Measurements from ENCODE around the gene GNAL.

GNAL gene

DNA sequence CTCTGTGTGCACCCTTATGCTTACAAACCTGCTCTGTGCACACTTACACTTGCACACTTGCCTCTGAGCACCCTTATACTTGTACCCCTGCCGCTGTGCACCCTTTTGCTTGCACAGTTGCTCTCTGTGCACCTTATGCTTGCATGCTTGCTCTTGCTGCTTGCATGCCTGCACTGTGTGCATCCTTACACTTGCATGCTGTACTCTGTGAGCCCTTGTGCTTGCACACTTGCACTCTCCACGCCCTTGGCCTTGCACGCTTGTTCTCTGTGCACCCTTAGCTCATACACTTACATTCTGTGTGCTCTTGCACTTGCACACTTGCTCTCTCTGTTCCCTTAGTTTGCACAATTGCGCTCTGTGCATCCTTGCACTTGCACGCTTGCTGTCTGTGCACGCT is 78.3 kb downstream of the GNAL start:
- DNase-seq (ENCODE audit: low read depth) = no peak

DNA sequence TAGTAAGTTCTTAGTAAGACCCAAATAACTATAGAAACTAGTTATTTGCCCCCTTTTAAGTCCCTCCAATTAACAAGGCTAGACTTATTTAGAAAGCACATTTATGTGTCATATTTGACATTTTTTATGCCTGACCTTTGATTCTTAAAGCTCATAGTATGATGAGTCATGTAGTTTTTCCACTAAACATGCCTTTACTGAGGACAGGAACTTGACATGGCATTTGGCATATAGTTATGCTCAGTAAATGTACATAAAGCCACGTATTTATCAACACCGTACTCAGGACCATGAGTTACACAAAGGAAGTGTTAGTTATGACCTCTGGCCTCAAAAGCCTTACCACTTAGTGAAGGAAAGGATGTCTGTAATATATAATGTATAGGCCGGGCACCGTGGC is 78.9 kb downstream of the GNAL start:
- no peak for DNase-seq (ENCODE audit: low read depth)

DNA sequence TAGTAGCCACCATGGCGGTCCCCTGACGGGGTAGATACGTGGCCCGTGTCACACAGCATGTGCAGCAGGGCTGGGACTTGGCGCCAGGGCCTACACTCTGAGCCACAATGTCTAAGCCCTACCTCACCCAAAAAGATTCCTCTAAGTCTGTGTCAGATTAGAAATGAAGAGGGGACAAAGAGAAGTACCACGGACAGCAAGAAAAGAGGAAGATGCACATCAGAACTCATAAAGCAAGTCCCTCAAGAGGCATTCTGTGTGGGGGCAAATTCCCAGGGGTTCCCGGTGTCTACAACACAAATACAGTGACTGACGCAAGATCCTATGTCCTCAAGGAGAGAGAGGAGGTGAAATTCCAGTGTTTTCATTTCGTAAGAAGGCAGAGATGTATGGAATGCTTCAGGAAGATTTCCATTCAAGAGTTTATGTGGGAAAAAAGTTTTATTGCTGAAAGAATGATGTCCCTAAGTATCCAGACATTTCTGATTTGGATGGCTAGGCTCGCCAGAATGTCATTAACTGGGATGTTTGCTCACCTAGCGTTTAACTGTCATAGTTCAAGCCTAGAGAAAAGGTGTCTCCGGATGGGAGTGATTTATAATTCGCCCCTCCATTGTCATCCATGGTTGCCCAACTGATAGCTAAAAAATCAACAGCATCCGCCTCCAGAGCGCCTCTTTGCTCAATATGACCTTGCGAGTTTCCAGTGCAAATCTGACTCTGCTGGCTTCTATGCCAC is 86.5 kb downstream of the GNAL start:
- no peak for DNase-seq (ENCODE audit: low read depth)

DNA sequence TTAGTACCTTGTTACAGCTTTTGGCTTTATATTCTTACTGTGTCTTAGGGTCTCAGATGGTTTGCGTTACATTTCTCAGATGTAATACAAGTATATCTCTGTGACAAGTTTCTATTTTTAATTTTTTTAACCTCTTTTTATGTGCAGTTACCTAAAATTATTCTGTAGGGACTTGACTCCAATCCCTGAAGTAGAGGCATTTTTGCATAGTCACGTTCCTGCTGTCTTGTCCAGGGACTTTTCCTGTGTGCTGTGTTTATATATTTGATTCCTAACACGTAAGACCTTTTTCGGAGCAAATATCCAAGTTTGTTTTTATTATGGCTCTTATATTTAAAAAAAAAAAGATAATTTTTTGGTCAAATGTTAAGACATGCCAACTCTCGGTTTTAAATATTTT is 91.0 kb downstream of the GNAL start:
- DNase-seq (ENCODE audit: low read depth) = no peak

DNA sequence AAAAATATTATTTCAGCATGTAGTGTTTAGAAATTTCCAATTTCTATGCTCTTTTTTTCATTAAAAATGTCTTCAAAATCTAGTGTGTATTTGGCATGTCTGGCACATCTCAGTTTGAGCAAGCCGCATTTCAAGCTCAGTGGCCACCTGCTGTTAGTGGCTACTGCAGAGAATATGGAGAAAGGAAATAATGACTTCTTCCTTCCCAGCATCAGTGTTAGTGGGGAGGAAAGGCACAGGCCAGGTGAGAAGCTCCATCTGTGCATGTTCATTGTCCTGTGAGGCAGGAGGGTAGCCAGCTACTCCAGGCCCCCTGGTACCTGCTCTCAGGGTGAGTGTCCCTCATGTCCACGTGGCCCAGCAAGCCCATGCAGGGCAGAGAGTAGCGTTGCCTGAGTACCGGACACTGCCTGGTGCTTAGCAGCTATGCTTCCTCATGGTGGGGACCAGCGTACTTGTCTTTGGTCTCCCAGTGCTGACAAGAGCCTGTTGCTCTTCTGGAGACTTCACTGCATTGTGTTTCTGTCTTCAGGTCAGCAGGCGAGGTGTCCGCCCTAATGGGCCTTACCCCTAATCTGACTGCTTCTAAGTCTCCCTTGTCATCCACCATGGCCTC is 94.8 kb downstream of the GNAL start:
- no peak for DNase-seq (ENCODE audit: low read depth)

DNA sequence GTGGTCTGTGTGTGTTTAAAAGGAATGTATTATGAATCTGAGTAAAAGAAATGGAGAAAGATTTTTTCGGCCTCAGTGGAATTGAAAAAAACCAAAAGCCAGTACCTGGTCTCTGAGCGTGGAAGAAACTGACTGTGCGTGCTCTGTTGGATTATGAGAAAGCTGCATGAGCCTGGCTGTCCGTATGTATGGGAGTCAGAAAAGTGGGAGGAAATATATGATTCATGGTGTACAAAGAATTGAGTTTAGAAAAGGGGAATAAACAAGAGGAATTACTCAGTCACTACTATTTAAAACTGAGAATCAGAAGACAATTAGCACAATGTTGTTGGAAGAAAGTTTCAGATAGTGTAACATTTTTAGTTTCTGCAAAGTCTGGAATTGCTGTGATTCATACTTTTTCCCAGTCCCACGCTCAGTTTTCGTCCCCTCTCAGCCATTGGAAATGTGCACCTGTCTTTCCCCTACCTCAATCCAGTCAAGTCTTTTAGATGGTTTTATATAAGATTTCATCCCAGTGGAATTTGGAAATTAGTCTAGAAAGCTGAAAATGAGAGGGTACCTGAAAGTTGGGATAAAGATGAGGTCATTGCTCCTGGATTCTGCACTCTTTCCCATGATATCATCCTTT is 95.7 kb downstream of the GNAL start:
- DNase-seq (ENCODE audit: low read depth) = no peak

DNA sequence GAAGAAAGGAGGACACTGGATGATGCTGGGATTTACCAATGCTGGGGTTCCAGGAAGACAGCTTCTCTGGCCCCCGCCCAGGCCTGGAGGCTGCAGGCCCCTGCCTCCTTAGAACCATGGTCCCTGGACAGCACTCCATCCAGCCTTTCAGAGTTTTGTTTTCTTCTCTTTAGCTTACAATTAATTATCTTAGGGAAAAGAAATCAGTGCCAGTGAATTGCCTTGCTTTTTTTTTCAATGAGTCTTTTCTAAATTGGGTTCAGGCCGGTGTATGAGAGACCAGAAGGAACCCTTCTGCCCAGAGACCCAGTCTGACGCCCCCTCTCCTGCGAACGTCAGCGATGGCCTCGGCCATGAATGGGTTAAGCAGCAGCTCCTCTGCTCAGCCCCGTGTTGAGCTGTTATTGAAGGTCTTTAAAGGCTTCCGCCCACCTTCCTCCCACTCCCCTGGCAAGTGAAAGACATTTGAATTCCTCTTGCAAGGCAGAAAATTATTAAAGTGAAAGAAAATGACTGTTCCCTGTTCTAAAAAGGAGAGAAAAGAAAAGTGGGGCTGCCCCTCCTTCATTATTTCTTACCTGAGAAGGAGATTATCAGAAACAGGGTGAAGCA is 96.5 kb downstream of the GNAL start:
- DNase-seq (ENCODE audit: low read depth) = no peak

DNA sequence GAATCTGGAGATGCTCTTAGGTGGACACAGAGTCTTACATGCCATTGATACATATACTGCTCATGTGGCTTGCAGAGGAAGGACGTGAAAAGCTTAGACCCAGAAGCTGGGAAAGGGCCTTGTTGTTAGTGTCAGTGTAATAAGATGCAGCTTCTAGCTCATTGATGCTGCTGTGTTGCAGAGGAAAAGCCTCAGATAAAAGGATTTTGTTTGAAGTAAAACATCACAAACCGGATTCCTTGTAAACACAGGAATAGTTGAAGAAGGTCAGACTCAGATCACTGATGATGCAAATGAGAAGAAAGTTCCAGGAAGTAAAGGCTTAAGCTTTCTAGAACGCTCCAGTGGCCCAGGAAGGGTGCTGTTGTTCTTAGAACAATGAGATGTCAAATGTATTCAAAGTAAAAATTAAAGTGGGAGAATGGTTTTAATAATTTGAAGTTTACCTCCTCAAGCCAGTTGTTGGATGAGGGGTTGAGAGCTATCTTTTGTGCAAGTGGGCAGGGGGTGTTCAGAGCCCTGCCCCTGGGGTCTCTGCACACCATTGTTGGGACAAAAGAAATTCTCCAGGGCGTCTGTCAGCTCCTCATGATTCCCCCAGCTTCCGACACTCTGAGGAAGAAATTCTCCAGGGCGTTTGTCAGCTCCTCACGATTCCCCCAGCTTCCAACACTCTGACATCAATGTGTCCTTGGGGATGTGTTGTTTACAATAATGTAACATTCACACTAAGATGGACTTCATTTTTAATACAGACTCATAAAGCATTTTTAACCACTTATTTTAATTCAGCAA is 100.8 kb downstream of the GNAL start:
- DNase-seq (ENCODE audit: low read depth) = no peak

DNA sequence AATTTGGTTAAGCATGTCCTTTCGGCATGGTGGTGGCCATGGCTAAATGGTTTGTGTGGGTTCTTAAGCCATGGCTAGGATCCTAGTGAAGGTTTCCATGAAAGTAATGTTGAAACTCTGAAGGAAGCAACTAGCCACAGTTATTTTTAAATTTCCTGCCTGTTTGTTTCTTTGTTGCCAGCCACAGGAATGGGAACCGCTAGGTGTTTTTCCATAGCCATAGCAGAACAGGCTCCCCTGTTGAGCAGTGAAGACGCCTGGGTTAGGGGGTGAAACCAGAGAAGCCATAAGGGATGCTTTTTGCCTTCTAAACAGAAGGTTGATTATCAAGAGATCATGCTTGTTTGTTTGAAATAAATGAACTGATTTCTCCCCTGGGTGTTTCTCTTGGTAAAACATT is 102.1 kb downstream of the GNAL start:
- no peak for DNase-seq (ENCODE audit: low read depth)

DNA sequence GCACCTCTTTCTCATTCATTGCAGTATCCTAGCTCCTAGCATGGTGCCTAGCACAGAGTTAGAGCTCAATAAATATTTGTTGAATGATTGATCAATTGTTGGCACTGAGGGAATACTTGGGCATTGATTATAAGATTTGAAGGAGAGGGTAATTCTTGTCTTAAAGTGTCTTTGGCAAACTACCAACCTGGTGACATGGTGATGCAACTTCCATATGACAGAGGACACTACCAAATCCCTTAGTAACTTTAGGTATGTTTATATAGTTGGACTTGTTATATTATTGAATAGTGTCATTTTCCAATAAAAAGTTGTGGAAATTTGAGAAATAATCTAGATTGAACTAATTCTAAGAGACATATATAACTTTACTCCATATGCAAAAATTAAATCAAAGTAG is 103.6 kb downstream of the GNAL start:
- DNase-seq (ENCODE audit: low read depth) = no peak

DNA sequence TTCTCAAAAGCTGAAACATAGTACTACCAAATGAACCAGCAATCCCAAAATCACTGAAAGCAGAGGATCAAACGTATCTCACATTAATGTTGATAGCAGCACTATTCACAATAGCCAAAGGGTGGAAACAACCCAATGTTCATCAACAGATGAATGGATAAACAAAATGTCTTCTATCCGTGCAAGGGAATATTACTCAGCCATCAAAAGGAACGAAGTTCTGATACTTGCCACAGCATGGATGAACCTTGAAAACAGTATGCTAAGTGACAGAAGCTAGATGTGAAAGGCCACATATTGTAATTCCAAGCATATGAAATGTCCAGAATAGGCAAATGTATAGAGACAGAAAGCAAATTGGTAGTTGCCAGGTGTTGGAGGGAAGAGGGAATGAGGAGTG is 105.1 kb downstream of the GNAL start:
- no peak for DNase-seq (ENCODE audit: low read depth)

DNA sequence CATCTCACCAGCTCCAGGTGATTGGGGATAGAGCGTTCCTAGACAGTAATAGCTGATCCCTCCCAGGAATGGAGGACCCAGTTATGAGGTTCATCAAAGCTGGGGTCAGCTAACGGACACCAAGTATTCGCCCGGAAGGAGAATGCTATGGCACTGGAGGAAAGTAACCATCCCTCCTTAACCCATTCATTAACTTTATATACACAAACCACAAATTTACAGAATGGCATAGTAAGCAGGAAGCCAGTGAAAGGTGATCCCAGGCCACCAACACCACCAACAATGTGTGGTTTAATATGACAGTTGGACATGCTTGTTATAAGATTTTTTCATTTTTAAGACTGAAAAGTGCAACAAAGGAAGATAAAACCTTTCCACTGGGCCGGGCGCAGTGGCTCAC is 106.9 kb downstream of the GNAL start:
- no peak for DNase-seq (ENCODE audit: low read depth)

DNA sequence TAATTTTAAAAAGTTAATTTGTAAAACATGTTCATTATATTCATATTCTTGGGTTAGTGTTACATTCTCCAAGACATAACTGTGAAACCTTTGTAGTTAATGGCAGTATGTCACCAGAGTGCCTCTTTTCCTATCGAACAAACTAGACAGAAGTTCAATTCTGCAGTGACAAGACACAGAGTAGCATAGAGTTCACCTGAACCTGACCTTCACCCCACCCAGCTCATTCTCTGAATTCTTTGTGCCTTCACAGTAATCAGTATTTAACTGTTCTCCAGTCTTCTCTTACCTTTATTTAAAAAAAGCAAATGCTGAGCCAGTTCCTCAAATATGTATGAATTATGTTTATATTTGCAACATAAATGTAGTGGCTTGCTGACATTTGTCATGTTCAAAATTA is 109.2 kb downstream of the GNAL start:
- no peak for DNase-seq (ENCODE audit: low read depth)

DNA sequence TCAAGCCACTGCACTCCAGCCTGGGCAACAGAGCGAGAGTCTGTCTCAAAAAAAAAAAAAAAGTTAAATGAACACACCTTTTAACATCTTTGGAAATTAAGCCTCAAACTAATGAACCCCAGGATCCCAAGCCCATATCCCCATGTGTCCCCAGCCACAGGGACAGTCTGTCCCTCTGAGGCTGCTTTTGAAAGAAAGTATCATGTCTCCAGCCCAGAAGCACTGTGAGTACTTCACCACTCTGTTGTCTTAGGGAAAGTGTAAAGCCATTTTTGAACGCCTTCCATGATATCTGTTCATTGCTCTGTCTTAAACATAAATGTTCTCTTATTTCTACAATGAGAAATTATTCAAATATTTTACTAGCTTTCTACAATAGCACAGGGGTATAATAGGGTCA is 110.0 kb downstream of the GNAL start:
- DNase-seq (ENCODE audit: low read depth) = no peak

DNA sequence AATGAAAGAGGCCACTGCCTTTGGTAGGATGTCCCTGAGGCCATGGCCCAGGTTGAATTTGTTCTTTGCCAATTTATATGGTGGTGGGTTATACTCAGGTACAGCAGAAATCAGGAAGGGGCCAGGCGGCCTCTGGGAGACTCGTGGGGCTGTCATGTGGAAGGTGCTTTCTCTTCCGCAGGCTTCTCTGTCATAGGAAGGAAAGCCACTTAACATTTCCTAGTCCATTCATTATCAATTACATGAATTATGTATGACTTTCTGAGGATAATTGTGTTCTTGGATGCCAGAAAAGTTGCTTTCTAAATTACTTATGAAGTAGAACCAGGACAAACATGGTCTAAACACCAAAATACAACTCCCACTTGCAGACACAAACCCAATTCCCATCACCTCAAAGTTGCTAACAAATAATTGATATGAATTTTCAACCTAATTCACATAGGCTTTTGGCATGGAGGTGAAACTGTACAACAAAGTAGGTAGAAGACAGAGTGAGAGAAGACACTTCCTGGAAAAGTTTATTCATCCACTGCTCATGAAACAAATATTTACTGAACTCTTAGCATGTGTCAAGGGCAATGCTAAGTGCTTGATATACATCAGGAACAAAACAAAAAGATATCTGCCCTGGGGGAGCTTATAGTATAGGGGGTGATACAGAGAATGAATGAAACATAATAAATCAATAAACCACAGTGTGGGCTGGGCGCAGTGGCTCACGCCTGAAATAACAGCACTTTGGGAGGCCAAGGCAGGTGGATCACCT is 111.7 kb downstream of the GNAL start:
- no peak for DNase-seq (ENCODE audit: low read depth)

DNA sequence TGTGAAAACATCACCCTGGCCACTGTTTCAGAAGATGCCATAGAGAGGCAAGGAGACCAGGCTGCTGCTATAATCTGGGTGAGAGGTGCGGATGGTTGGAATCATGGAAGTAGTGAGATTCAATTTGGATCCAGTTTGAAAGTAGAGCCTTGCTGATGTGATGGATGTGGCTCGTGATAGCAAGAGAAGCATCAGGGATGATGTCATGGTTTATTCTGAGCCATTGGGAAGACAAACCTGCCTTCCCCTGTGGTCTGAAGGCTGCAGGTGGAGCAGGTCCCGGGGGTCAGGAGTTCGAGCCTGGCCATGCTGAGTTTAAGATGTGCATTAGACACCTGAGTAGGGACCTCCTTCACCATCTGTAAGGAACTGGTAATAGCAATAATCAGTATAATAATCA is 112.5 kb downstream of the GNAL start:
- DNase-seq (ENCODE audit: low read depth) = no peak

DNA sequence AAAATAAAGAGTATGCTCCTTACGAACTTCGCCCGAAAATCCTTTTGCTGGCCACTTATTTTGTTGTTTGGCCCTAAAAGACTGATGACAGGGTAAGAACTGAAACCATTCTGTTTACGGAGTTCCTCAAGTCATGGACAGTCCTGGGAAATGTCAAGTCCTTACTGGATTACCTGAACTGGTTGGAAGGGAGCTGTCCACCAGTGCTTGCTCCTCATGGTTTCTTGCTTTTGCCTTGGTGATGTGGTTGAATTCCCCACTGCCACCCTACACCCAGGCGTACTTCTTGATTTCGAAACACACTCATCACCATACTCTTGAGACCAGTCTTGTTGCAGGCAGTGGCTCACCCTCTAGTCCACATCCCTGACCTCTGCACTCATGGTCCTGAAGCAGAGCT is 113.1 kb downstream of the GNAL start:
- no peak for DNase-seq (ENCODE audit: low read depth)

DNA sequence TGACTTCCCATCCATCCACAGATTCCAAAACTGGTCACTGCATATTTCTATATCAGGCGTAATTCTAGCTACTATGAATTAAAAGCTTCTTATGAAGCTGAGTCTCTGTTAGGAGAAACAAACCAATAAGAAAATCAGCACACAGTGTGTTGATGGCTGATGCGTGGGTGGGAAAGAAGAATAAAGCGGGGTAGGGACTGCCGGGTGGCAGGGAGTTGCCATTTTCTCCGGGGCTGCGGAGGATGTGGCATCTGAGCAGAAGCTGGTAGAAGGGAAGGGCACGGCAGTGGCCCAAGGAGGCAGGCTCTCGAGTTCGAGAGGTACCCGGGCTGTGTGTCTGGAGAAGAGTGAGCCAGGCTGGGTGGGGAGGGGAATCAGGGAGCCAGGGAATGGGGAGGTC is 113.5 kb downstream of the GNAL start:
- no peak for DNase-seq (ENCODE audit: low read depth)

DNA sequence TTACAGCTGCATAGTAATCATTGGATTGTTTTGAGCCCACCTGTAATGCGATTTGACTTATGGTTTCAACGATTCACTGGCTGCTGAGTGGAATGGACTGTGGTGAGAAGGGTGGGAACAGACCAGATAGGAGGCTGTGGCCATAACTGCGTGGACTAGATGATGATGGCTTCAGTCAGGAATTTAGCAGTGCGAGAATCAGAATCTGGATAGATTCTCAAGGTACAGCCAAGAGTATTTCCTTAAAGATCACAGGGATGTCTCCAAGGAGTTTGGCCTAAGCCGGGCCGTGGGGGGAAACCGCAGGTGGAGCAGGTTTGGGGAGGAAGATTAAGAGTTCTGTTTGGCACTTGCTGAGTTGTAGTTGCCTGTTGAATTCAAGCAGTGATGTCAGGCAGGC is 118.2 kb downstream of the GNAL start:
- no peak for DNase-seq (ENCODE audit: low read depth)

DNA sequence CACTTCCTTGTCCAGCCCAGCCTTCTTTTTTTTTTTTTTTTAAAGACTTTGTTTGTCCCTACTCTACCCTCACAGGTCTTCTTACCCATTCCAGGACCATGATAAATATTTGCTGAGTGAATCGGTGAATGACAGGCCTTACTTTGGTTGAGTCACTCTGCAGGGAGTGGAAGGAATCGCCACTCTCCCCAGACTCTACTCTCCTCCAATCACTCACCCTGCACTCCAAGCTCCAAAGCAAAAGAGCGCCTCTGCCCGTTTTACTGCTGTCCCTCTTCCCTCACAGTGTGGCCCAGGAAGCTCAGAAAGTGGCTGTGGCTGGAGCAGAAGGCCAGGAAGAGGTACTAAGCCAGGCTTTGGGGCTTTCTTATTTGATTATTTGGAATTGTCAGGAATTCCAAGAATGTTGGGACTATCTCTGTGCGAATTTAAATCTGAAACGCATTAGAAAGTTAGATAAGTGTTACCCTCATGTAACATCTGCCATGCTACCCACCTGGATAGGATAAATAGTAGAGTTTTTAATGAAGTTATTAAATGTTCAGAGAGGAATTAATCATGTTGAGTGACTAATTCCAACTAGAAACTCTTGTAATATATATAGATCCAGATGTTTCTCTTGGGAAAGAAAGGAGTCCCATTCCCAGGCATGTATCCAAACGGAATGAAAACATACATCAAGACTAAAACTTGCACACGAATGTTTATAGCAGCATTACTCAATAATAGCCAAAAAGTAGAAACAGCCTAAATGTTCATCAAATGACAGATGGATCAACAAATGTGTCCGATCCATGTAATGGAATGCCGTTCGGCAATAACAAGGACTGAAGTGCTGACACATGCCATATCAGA is 119.2 kb downstream of the GNAL start:
- DNase-seq (ENCODE audit: low read depth) = peak; percentile 1

DNA sequence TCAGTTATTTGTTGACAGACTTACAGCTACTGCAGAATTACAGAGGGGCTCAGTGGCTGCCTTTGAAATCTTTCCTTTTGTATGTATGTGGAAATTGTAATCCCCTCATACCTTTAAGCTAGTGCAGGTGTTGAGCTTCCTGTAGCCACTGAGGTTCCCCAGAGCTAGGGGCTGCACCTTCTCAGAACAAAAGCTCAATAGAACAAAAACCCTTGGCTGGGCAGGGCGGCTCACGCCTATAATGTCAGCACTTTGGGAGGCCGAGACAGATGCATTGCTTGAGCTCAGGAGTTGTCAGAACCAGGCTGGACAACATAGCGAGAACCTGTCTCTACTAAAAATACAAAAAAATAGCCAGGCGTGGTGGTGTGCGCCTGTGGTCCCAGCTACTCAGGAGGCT is 120.8 kb downstream of the GNAL start:
- no peak for DNase-seq (ENCODE audit: low read depth)

All from fibroblast of the conjunctiva (primary cell).